Skeletal muscle tissue (tissue), 4 donors: ENCODE results near the gene STK32C. TPM values are rescaled to one million over a fixed set of nuclear protein-coding genes. Genes with fewer than 3 reads are reported as not detected.
A peak's percentile ranks its signal among the peaks of the same experiment; 100 is the strongest.
"Not testable (repeated sequence)": the region's sequence is repeated elsewhere in the genome, so short reads cannot be mapped to it uniquely, and the experiment has no call there.

Source experiments
- H3K27ac ChIP-seq: one replicate; pipeline ENCODE4 v1.7.0; 2013; ENCODE audit warnings: mild to moderate bottlenecking, low read depth, low read length, inconsistent platforms
- H3K27me3 ChIP-seq, 3 donors: one replicate each; pipeline ENCODE4 v1.7.0; 2013; ENCODE audit warnings: low read length in 3 of 3; ENCODE audit not compliant: control insufficient read depth in 3 of 3, insufficient read depth in 3 of 3
- H3K36me3 ChIP-seq, 3 donors: one replicate each; pipeline ENCODE4 v1.7.0; 2013; ENCODE audit warnings: low read length in 3 of 3; ENCODE audit not compliant: control insufficient read depth in 3 of 3, insufficient read depth in 3 of 3
- H3K4me1 ChIP-seq, 3 donors: one replicate each; pipeline ENCODE4 v1.7.0; 2013; ENCODE audit warnings: low read length in 3 of 3, mild to moderate bottlenecking in 3 of 3; ENCODE audit not compliant: control insufficient read depth in 3 of 3, insufficient read depth in 3 of 3
- H3K4me3 ChIP-seq, 3 donors: one replicate each; pipeline ENCODE4 v1.7.0; 2013; ENCODE audit warnings: low read length in 3 of 3
- H3K9ac ChIP-seq, 3 donors: one replicate each; pipeline ENCODE4 v1.7.0; 2013; ENCODE audit warnings: low read length in 3 of 3, mild to moderate bottlenecking in 3 of 3, moderate library complexity in 2 of 3, low read depth in 1 of 3
- H3K9me3 ChIP-seq, 3 donors: one replicate each; pipeline ENCODE4 v1.7.0; 2013; ENCODE audit warnings: low read length in 3 of 3; ENCODE audit not compliant: control insufficient read depth in 3 of 3
- total RNA-seq: library from RNA; depleted of rRNA; stranded (reverse); fragments of >200 nt; gene quantifications from one replicate; pipeline ENCODE4 v1.2.3, GENCODE V29; 2014
- donor health status: Osteomylitis.

Gene STK32C
- total RNA-seq, 1 donor from 2014 or later: 8.4 TPM

DNA sequence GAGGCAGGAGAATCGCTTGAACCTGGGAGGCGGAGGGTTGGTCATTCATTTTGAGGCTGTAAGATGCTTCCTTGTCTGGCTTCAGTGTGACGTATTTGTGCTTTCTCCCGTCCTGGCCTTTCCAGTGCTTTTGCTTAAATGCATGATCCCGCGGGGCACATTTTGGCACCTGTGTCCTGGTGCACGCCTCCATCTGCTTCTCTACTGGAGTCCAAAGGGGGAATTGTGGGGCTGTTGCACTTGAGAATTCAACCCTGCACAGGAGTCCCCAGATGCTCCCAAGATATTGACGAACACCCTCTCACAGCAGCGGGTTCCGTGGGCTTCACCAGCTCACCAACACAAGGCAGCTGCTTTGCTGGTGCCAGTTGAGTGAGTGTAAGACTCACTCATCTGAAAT lies 14.0 kb upstream of the STK32C start:
- no peaks in the 10 kb centered on the region for H3K27me3 ChIP-seq
- peaks cover 2 to 18% (median 8%) of the 10 kb centered on the region in 3 donors for H3K4me1 ChIP-seq
- no peaks in the 10 kb centered on the region for H3K9me3 ChIP-seq

DNA sequence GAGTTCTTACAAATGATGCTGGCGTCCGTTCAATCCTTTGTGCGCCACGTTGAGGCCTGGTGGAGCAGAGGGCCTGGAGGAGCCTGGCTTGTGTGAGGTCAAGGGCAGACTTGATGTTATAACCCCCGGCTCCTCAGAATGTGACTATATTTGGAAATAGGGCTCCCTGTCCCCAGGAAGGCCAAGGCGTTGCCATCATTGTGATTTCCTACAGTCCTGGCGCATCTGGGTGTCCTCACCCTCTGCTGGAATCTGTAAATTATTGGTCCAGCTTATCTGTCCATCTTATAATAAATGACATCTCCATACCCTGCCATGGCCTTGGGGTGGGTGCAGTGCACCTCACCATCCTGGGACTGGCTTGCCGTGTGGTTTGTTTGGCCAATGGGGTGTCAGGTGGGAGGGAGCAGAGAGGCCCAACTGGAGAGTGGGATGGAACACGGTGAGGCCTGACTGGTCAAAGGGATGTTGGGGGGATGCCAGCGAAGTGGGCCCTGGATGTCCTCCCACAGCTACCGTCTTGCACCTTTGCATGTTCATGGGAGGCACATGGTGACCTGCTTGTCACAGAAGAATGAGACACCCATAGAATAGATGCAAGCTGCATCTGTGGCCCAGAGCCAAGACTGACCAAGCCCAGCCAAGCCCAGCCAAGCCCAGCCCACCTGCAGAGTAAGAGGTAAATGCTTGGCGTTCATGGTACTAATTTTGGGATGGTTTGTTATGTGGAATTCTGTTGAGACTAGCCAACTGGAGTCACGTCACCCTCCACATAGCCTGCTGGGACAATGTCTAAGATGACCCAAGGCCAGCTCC lies 13.1 kb upstream of the STK32C start:
- H3K9me3 ChIP-seq: no peaks in the 10 kb centered on the region
- no peaks in the 10 kb centered on the region for H3K27me3 ChIP-seq
- no peak overlapping the region for H3K27ac ChIP-seq
- H3K9ac ChIP-seq: no peak overlapping the region
- peaks cover 2 to 18% (median 8%) of the 10 kb centered on the region in 3 donors for H3K4me1 ChIP-seq
- H3K4me3 ChIP-seq: peak overlapping the region in 1 of 3 donors; percentile 50
- H3K36me3 ChIP-seq: peaks cover 0 to 2% (median 0%) of the 10 kb centered on the region in 3 donors

More for the DNA sequence above, 14.0 kb upstream of the STK32C start:
- H3K36me3 ChIP-seq: peaks cover 0 to 2% (median 0%) of the 10 kb centered on the region in 3 donors
- no peak overlapping the region for H3K4me3 ChIP-seq
- no peak overlapping the region for H3K9ac ChIP-seq
- no peak overlapping the region for H3K27ac ChIP-seq

DNA sequence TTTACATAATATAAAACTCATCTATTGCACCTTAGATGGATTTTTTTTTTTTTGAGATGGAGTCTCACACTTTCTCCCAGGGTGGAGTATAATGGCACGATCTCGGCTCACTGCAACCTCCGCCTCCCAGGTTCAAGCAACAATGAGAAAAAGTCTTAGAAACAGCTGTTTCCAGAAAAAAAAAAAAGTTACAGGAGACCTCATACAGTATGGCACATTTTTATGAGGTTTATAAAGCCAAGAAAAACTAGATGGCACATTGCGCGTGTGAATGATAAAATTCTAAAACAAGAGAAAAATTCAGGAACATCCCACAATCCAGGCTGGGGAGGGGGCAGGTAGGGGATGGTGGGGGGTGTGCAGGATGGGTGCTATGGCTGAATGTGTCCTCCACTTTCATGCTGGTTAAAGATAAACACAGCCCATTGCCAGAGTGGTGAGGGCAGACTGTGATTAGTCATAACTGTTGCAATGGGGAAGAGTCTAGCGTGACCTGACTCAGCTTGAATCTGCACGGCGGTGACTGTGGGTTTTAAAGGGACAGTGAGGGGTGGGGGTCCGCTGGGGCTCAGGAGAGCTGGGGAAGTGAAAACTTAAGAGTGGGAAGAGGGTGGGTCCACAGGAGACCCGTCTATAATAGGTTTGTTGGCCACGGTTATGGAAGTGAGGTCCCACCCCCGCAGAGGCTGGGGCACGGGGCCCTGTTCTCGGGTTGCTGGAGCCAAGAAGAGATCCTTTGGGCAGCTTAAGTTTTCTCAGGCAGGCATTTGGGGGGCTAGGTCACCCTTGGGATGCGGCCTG lies 12.3 kb upstream of the STK32C start:
- peaks cover 0 to 2% (median 0%) of the 10 kb centered on the region in 3 donors for H3K36me3 ChIP-seq
- no peaks in the 10 kb centered on the region for H3K27me3 ChIP-seq
- H3K4me1 ChIP-seq: peaks cover 2 to 18% (median 8%) of the 10 kb centered on the region in 3 donors
- peak overlapping the region in 1 of 3 donors; percentile 50 for H3K4me3 ChIP-seq
- no peaks in the 10 kb centered on the region for H3K9me3 ChIP-seq
- no peak overlapping the region for H3K9ac ChIP-seq
- H3K27ac ChIP-seq: no peak overlapping the region

DNA sequence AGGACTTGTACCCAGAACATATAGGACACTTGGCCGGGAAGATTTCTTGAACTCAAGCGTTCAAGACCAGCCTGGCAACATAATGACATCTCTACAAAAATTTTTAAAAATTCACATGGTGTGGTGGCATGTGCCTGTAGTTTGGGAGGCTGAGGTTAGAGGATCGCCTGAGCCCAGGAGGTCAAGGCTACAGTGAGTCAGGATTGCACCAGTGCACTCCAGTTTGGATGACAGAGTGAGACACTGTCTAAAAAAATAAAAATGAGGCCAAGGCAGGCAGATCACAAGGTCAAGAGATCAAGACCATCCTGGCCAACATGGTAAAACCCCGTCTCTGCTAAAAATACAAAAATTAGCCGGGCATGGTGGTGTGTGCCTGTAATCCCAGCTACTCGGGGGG lies 9.7 kb upstream of the STK32C start:
- H3K27me3 ChIP-seq, H3K9me3 ChIP-seq, H3K4me3 ChIP-seq, H3K9ac ChIP-seq, H3K27ac ChIP-seq, H3K4me1 ChIP-seq, H3K36me3 ChIP-seq: not testable (repeated sequence)

DNA sequence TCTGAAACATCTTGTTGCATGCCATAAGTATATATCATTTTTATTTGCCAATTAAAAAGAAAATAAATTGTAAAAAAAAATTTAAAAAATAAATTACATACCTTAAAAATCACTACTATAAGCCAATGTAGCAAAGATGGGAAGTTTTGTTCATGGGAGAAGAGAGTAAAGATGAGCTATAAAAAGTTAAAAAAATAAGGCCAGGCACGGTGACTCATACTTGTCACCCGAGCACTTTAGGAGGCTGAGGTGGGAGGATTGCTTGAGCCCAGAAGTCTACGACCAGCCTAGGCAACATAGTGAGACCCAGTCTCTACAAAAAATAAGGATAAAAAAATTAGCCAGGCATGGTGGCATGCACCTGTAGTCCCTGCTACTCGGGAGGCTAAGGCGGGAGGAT lies 8.4 kb upstream of the STK32C start:
- H3K27me3 ChIP-seq: no peaks in the 10 kb centered on the region
- no peaks in the 10 kb centered on the region for H3K36me3 ChIP-seq
- H3K4me1 ChIP-seq: peaks cover 0 to 7% (median 4%) of the 10 kb centered on the region in 3 donors
- no peak overlapping the region for H3K9ac ChIP-seq
- H3K27ac ChIP-seq: no peak overlapping the region
- peaks cover 0 to 3% (median 2%) of the 10 kb centered on the region in 3 donors for H3K9me3 ChIP-seq
- no peak overlapping the region for H3K4me3 ChIP-seq

DNA sequence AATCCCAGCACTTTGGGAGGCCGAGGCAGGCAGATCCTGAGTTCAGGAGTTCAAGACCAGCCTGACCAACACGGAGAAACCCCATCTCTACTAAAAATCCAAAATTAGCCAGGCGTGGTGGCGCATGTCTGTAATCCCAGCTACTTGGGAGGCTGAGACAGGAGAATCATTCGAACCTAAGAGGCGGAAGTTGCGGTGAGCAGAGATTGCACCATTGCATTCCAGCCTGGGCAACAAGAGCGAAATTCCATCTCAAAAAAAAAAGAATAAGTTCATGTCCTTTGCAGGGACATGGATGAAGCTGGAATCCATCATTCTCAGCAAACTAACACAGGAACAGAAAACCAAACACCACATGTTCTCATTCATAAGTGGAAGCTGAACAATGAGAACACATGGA lies 7.1 kb upstream of the STK32C start:
- not testable (repeated sequence) for H3K9ac ChIP-seq, H3K27me3 ChIP-seq, H3K4me3 ChIP-seq, H3K36me3 ChIP-seq, H3K27ac ChIP-seq, H3K9me3 ChIP-seq, H3K4me1 ChIP-seq

DNA sequence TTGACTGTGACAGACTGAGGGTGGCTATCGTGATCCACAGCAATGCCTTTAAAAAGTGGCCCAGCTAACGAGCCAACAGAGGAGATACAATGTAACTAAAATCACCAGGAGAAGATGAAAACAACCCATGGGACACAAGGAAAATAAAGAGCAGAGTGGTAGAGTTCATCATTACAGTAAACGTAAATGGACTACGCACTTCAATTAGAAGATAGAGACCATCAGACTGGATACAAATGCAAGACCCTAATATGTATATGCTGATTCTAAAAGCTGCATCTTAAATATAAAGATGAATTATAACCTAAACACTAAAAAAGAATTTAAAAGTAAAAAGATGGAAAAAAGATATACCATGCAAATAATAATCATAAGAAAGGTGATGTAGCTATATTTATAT lies 6.6 kb upstream of the STK32C start:
- no peak overlapping the region for H3K9ac ChIP-seq
- H3K4me3 ChIP-seq: no peak overlapping the region
- no peak overlapping the region for H3K27ac ChIP-seq
- no peaks in the 10 kb centered on the region for H3K36me3 ChIP-seq
- no peaks in the 10 kb centered on the region for H3K27me3 ChIP-seq
- peaks cover 0 to 4% (median 2%) of the 10 kb centered on the region in 3 donors for H3K4me1 ChIP-seq
- peaks cover 0 to 3% (median 2%) of the 10 kb centered on the region in 3 donors for H3K9me3 ChIP-seq

DNA sequence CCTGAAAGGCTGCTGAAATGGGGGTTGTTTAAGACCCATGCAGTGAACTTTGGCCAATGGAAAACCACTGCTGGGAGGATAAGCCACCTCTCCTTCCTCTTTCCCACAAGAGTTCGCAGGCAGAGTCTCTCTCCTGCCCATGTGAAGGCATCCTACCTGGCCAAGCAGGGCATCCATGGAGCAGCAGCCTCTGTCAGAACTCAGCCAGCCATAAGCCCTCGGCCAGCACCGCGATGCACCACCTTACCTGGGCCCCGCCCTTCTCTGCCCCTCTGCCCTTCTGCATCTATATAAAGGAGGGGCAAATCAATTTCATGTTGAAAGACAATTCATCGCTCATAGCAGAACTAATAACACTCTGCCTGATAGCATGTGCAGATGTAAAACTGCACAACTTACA lies 6.1 kb upstream of the STK32C start:
- peaks cover 0 to 3% (median 2%) of the 10 kb centered on the region in 3 donors for H3K9me3 ChIP-seq
- H3K36me3 ChIP-seq: no peaks in the 10 kb centered on the region
- H3K9ac ChIP-seq: no peak overlapping the region

DNA sequence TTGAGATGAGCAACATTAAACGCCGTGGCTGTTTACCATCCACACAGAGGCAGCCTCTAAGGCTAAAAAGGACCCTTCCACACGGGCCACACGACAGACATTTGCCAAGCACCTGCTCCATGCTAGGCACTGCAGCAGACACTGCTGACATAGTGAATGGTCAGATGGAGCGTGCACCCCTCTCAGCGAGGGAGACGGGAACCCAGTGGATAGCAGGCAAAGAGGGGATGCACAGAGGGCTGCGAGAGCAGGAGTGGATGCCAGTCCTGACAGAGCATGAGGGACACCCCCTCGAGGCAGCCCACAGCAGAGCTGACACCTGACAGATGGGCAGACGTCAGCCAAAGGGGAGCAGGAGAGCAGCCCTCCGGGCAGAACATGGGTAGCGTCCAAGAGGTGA lies 5.6 kb upstream of the STK32C start:
- H3K27me3 ChIP-seq: no peaks in the 10 kb centered on the region
- H3K9ac ChIP-seq: no peak overlapping the region
- H3K36me3 ChIP-seq: no peaks in the 10 kb centered on the region
- peaks cover 0 to 3% (median 2%) of the 10 kb centered on the region in 3 donors for H3K9me3 ChIP-seq
- no peak overlapping the region for H3K4me3 ChIP-seq
- H3K4me1 ChIP-seq: peaks cover 0 to 11% (median 11%) of the 10 kb centered on the region in 3 donors
- H3K27ac ChIP-seq: no peak overlapping the region

More for the DNA sequence above, 6.1 kb upstream of the STK32C start:
- Histone ChIP-seq H3K27me3 (no peaks in the 10 kb centered on the region), H3K27ac (no peak overlapping the region), H3K4me1 (peaks cover 0 to 8% (median 7%) of the 10 kb centered on the region in 3 donors), H3K4me3 (no peak overlapping the region)
